ENCODE measurements around the gene C2orf42. TPM values are rescaled to one million over a fixed set of nuclear protein-coding genes. Genes with fewer than 3 reads are reported as not detected.

Gene C2orf42
- total RNA-seq, 1 experiment from 2014 or later = 28.5 TPM

DNA sequence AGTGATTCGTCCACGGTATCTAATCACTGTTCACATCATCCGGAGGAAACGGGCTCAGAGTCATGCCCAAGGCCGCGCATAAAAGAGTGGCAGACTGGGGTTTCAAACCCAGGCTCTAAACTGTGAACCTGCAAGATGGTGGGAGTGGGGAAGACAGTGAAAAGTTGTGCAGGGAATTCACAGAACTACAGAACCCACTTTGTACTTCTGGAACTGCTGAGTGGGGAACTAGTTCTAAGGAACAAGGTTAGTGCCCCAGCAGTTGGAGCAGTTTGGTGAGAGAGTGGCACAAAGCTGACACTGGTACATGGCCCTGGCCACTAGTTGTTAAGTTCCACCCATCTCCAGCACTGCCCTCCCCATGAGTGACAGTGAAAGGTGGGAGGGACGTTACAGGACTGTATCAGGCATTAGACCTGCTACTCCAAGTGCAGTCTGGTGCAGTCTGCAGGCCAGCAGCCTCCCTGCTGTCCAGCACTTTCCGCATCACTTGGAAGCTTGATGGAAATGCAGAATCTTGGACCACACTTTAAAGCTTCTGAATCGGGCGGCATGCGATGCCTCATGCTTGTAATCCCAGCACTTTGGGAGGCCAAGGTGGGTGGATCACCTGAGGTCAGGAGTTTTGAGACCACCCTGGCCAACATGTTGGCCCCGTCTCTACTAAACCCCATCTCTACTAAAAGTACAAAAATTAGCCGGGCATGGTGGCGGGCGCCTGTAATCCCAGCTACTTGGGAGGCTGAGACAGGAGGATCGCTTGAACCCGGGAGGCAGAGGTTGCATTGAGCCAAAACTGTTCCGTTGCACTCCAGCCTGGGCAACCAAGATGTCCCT, 47.3 kb downstream of the C2orf42 start:
- peak; percentile 49 for DNase-seq (ENCODE audit: unreplicated experiment)
- BruUV-seq (replicated peaks) = no TSS peak

DNA sequence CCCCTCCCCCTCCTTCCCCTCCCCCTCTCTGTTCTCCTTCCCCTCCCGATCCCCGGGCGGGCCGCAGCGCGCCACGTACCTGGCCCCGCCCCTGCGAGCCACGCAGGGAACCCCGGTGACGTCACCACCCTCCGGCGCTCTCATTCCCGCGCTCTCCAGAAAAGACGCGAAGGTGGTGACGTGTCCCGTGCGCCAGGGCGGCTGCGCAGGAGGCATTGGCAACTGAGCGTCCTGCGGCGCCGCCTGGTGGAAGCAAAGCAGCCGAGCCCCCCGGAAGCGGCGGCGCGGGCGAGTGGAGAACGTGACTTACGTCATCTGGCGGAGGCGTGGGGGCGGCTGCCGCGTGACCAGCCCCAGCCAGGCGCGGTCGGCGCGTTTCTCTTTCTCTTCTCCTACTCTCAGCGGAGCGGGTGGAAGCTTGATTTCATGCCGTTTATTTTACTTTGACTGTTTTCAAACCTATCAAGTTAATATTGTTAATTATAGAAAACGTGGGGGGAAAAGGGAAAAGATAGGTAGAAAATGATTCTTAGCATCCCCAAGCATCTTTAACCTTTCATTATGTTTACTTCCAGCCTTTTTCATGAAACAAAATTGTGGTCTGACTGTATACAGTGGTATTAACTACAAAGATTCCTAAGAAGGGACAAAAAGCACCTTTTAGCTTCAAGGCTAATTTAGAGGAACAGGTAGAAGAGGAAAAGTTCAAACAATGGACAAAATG, 48.1 kb downstream of the C2orf42 start:
- no peaks in the 10 kb centered on the region for H3K36me3 Mint-ChIP-seq (ENCODE audit: insufficient read depth, unreplicated experiment)
- H3K27ac Mint-ChIP-seq (ENCODE audit: low read depth, unreplicated experiment) = peak overlapping the region; percentile 89
- H3K4me1 Mint-ChIP-seq (ENCODE audit: insufficient read depth, unreplicated experiment) = peaks cover 24% of the 10 kb centered on the region
- H3K4me3 Mint-ChIP-seq (ENCODE audit: unreplicated experiment) = peak overlapping the region; percentile 76
- intact Hi-C loops (cut with micrococcal nuclease) = loop anchor here (1.0 to 5.0 kb wide), 7 partner anchors 56 to 420 kb away; partner anchors contain the start of genes ANXA4 and SNRPG
- DNase-seq (ENCODE audit: unreplicated experiment) = peak; percentile 99
- CTCF ChIA-PET = interaction anchor here (0.6 to 2.3 kb wide), 14 partner anchors 9 to 589 kb away, joined by 3 to 17 read pairs (median 4); no protein-coding TSS in a partner anchor
- H3K9me3 Mint-ChIP-seq (ENCODE audit: unreplicated experiment) = peaks cover 1% of the 10 kb centered on the region
- POLR2A ChIA-PET = interaction anchor here (0.5 to 16.1 kb wide), 33 partner anchors 9 to 1413 kb away, joined by 3 to 328 read pairs (median 5); partner anchors contain the start of genes ANXA4, C2orf42, FAM136A and MXD1
- H3K27me3 Mint-ChIP-seq (ENCODE audit: insufficient read depth, unreplicated experiment) = no peaks in the 10 kb centered on the region
- BruUV-seq (replicated peaks) = TSS peak; percentile 99
- TF ChIP-seq CTCF (IDR thresholded peaks at IDR 0.05; ENCODE audit: unreplicated experiment) = peak; percentile 90

More for the DNA sequence above, 47.3 kb downstream of the C2orf42 start:
- CTCF ChIA-PET = interaction anchor here (0.5 to 2.3 kb wide), 13 partner anchors 8 to 500 kb away, joined by 3 to 17 read pairs (median 4); no protein-coding TSS in a partner anchor
- Mint-ChIP-seq H3K27ac (ENCODE audit: low read depth, unreplicated experiment) (peak overlapping the region; percentile 89), H3K27me3 (ENCODE audit: insufficient read depth, unreplicated experiment) (no peaks in the 10 kb centered on the region), H3K9me3 (ENCODE audit: unreplicated experiment) (no peaks in the 10 kb centered on the region), H3K4me3 (ENCODE audit: unreplicated experiment) (peak overlapping the region; percentile 76), H3K4me1 (ENCODE audit: insufficient read depth, unreplicated experiment) (peaks cover 22% of the 10 kb centered on the region), H3K36me3 (ENCODE audit: insufficient read depth, unreplicated experiment) (peaks cover under 1% of the 10 kb centered on the region)
- POLR2A ChIA-PET = interaction anchor here (0.6 to 16.1 kb wide), 30 partner anchors 8 to 403 kb away, joined by 3 to 328 read pairs (median 5); partner anchors contain the start of genes ANXA4, C2orf42, FAM136A and MXD1
- intact Hi-C loops (cut with micrococcal nuclease) = loop anchor here (5.0 kb wide), 4 partner anchors 71 to 421 kb away; partner anchors contain the start of genes ANXA4 and SNRPG
- TF ChIP-seq CTCF (IDR thresholded peaks at IDR 0.05; ENCODE audit: unreplicated experiment) = no peak

- TF ChIP-seq CTCF (IDR thresholded peaks at IDR 0.05; ENCODE audit: unreplicated experiment) = no peak
- Mint-ChIP-seq H3K9me3 (ENCODE audit: unreplicated experiment) (peaks cover 6% of the 10 kb centered on the region), H3K4me3 (ENCODE audit: unreplicated experiment) (peak overlapping the region; percentile 76), H3K27me3 (ENCODE audit: insufficient read depth, unreplicated experiment) (no peaks in the 10 kb centered on the region), H3K4me1 (ENCODE audit: insufficient read depth, unreplicated experiment) (peaks cover 31% of the 10 kb centered on the region), H3K36me3 (ENCODE audit: insufficient read depth, unreplicated experiment) (no peaks in the 10 kb centered on the region), H3K27ac (ENCODE audit: low read depth, unreplicated experiment) (peak overlapping the region; percentile 89)
- ChIA-PET CTCF (interaction anchor here (0.6 to 2.3 kb wide), 4 partner anchors 36 to 231 kb away, joined by 3 to 7 read pairs (median 5); no protein-coding TSS in a partner anchor), POLR2A (interaction anchor here (0.5 to 16.1 kb wide), 27 partner anchors 9 to 1412 kb away, joined by 3 to 328 read pairs (median 6); partner anchors contain the start of genes ANXA4, C2orf42, FAM136A and MXD1)
- intact Hi-C loops (cut with micrococcal nuclease) = loop anchor here (1.0 to 5.0 kb wide), 7 partner anchors 56 to 420 kb away; partner anchors contain the start of genes ANXA4 and SNRPG
- peak; percentile 67 for DNase-seq (ENCODE audit: unreplicated experiment)
- BruUV-seq (replicated peaks) = no TSS peak
These were observed 48.8 kb downstream of the C2orf42 start for GRCh38 chr2:70141902-70142589.
